Endothelial cell of umbilical vein (primary cell): ENCODE data around the gene ZNF740. TPM values are rescaled to one million over a fixed set of nuclear protein-coding genes. Genes with fewer than 3 reads are reported as not detected.

Source experiments
- BruUV-seq: library from RNA; stranded (reverse); fragments of 400-500 nt; replicated peaks from 2 replicates; lab custom pipeline; 2021; lab: Mats Ljungman, UMichigan
- CTCF ChIA-PET: fragments of 300-600, 350-600 bp; sonication (Branson Sonifier 250); formaldehyde crosslinking; loops from one replicate; lab custom pipeline; 2021; ENCODE audit warnings: antibody characterized with exemption, inconsistent platforms; lab: Charles Lee
- POLR2A ChIA-PET: fragments of 300-600, 350-600 bp; sonication (Branson Sonifier 250); formaldehyde crosslinking; loops from one replicate; lab custom pipeline; 2021; ENCODE audit warnings: antibody characterized with exemption, inconsistent platforms; lab: Charles Lee
- DNase-seq: peaks from one replicate; pipeline ENCODE4 v3.0.0-alpha.2; 2011; ENCODE audit warnings: low read depth, low spot score
- FAIRE-seq: peaks from 2 replicates; lab custom pipeline; 2011; peaks lifted over from hg19 to GRCh38; lab: Jason Lieb, UNC
- H2AFZ ChIP-seq: 2 replicates; pipeline ENCODE4 v1.6.0; 2012; ENCODE audit warnings: low read depth, low read length, control low read depth, inconsistent platforms
- H3K27ac ChIP-seq: 2 replicates; pipeline ENCODE4 v1.5.1; 2011; ENCODE audit warnings: low read depth, mild to moderate bottlenecking, control low read depth, low read length, moderate library complexity; ENCODE audit not compliant: insufficient read depth
- H3K27me3 ChIP-seq, 2 experiments: 2 replicates each; pipeline versions ENCODE4 v1.6.0 to v1.6.1; 2011; ENCODE audit warnings: low read length in 2 of 2, mixed read lengths in 1 of 2; ENCODE audit not compliant: control insufficient read depth in 2 of 2, insufficient read depth in 2 of 2
- H3K36me3 ChIP-seq, 2 experiments: 2 replicates in 1 of 2; 3 replicates in 1 of 2; pipeline ENCODE4 v1.5.1; 2011; ENCODE audit warnings: low read length in 2 of 2, mild to moderate bottlenecking in 1 of 2, moderate library complexity in 1 of 2; ENCODE audit not compliant: control insufficient read depth in 2 of 2, insufficient read depth in 2 of 2; ENCODE audit errors: extremely low read depth in 1 of 2
- H3K4me1 ChIP-seq: 3 replicates; pipeline ENCODE4 v1.5.1; 2011; ENCODE audit warnings: mild to moderate bottlenecking, low read length; ENCODE audit not compliant: control insufficient read depth, insufficient read depth; ENCODE audit errors: extremely low read depth
- H3K4me2 ChIP-seq: 2 replicates; pipeline ENCODE4 v1.6.1; 2011; ENCODE audit warnings: low read length, control low read depth, mixed read lengths; ENCODE audit not compliant: insufficient read depth
- H3K4me3 ChIP-seq, 3 experiments: fragments of 200-600 bp in 1 of 3; sonication (generic), shearing (Covaris generic) in 1 of 3; replicated peaks in 1 of 3; 2 replicates each; pipeline ENCODE4 v1.5.1; 2011 to 2016; ENCODE audit warnings: control low read depth in 3 of 3, low read length in 3 of 3, mild to moderate bottlenecking in 2 of 3, inconsistent platforms in 1 of 3, low read depth in 1 of 3, moderate library complexity in 1 of 3; ENCODE audit not compliant: insufficient read depth in 1 of 3
- H3K79me2 ChIP-seq: 2 replicates; pipeline ENCODE4 v1.6.0; 2012; ENCODE audit warnings: low read length, inconsistent platforms; ENCODE audit not compliant: control insufficient read depth, insufficient read depth
- H3K9ac ChIP-seq: replicated peaks from 2 replicates; pipeline ENCODE3; 2011; ENCODE audit warnings: low read length, control low read depth; ENCODE audit not compliant: insufficient read depth; ENCODE audit errors: extremely low read depth
- H3K9me1 ChIP-seq: replicated peaks from 3 replicates; pipeline ENCODE4 v1.6.0; 2011; ENCODE audit warnings: mild to moderate bottlenecking, low read length; ENCODE audit not compliant: control insufficient read depth, insufficient read depth; ENCODE audit errors: extremely low read depth
- H3K9me3 ChIP-seq: replicated peaks from 2 replicates; pipeline ENCODE4 v1.5.1; 2012; ENCODE audit warnings: low read length, inconsistent platforms; ENCODE audit not compliant: control insufficient read depth, insufficient read depth
- H4K20me1 ChIP-seq: replicated peaks from 2 replicates; pipeline ENCODE3; 2011; ENCODE audit warnings: mild to moderate bottlenecking, low read length; ENCODE audit not compliant: control insufficient read depth, insufficient read depth; ENCODE audit errors: extremely low read depth
- CTCF ChIP-seq, 2 donors: IDR thresholded peaks; 1 replicate in 1 of 2; 2 replicates in 1 of 2; pipeline ENCODE4 v1.5.1; 2011; ENCODE audit warnings: low read length in 2 of 2, mild to moderate bottlenecking in 2 of 2, moderate library complexity in 2 of 2, control low read depth in 1 of 2, inconsistent platforms in 1 of 2, low read depth in 1 of 2; ENCODE audit not compliant: insufficient read depth in 1 of 2; ENCODE audit errors: extremely low read depth in 1 of 2
- EZH2 ChIP-seq: IDR thresholded peaks from 2 replicates; pipeline ENCODE4 v1.6.1; 2012; ENCODE audit warnings: borderline replicate concordance, low read depth, mild to moderate bottlenecking, moderate library complexity, low read length, inconsistent platforms; ENCODE audit not compliant: severe bottlenecking
- FOS ChIP-seq: IDR thresholded peaks from 2 replicates; pipeline ENCODE4 v1.6.1; 2011; ENCODE audit warnings: mild to moderate bottlenecking, low read length, moderate library complexity, borderline replicate concordance; ENCODE audit not compliant: insufficient read depth
- GATA2 ChIP-seq: IDR thresholded peaks from 2 replicates; pipeline ENCODE4 v1.7.0; 2011; ENCODE audit warnings: low read depth, mild to moderate bottlenecking, moderate library complexity, mixed read lengths, low read length; ENCODE audit not compliant: insufficient read length, insufficient read depth
- JUN ChIP-seq: IDR thresholded peaks from 2 replicates; pipeline ENCODE4 v1.6.1; 2011; ENCODE audit warnings: borderline replicate concordance, low read depth; ENCODE audit not compliant: insufficient read length, insufficient read depth
- MAX ChIP-seq: IDR thresholded peaks from 2 replicates; pipeline ENCODE4 v1.6.1; 2011; ENCODE audit not compliant: insufficient read depth, insufficient read length
- MYC ChIP-seq: IDR thresholded peaks from one replicate; pipeline ENCODE4 v1.6.1; 2011; ENCODE audit warnings: mild to moderate bottlenecking, low read depth, low read length
- POLR2A ChIP-seq: IDR thresholded peaks from 2 replicates; pipeline ENCODE4 v1.6.1; 2012; ENCODE audit warnings: low read depth, mild to moderate bottlenecking, control low read depth, low read length
- POLR2AphosphoS5 ChIP-seq: IDR thresholded peaks from 2 replicates; pipeline ENCODE4 v1.6.1; 2012; ENCODE audit warnings: low read depth, mild to moderate bottlenecking, control low read depth, low read length, moderate library complexity; ENCODE audit not compliant: insufficient read depth
- dilution Hi-C: fragments of 300-500 bp; cut with MboI; formaldehyde crosslinking; loops from one replicate; pipeline ENCODE4 v1.15.0; 2019; ENCODE audit warnings: low sequenced_read_pairs; ENCODE audit not compliant: extremely low pct_ligation_motif_present
- intact Hi-C: fragments of 100-400 bp; cut with micrococcal nuclease; formaldehyde crosslinking; loops from one replicate; pipeline ENCODE4 v1.10.0; 2022
- polyA plus RNA-seq, 4 experiments: library from polyadenylated mRNA; depleted of rRNA in 3 of 4; stranded (reverse) in 3 of 4; unstranded in 1 of 4; fragments of >200 nt; gene quantifications; 2 replicates each; pipeline versions ENCODE4 v1.2.1 to v1.2.3, GENCODE V29; 2011 to 2012; ENCODE audit warnings: missing spikeins in 1 of 4
- total RNA-seq: library from RNA; stranded (reverse); gene quantifications from 2 replicates; pipeline ENCODE4 v1.2.3, GENCODE V29; 2021

ZNF740 gene
- total and polyA plus RNA-seq, 2 donors (not counting 3 experiments of a cell fraction or from before 2014, with no cell fraction given): 10.5 to 38.1 TPM

- H3K4me3 ChIP-seq: peak overlapping the region; percentile 45 to 66 (median 63)
- H3K79me2 ChIP-seq: no peaks in the 10 kb centered on the region
- ChIA-PET POLR2A (interaction anchor here (0.5 to 0.6 kb wide), 3 partner anchors 17 to 145 kb away, joined by 3 to 9 read pairs (median 5); no protein-coding TSS in a partner anchor), CTCF (interaction anchor here (0.6 to 4.2 kb wide), 16 partner anchors 7 to 124 kb away, joined by 3 to 29 read pairs (median 4); partner anchors contain the start of genes AAAS, ESPL1, MYG1 and PFDN5)
- H3K9me3 ChIP-seq: no peaks in the 10 kb centered on the region
- dilution Hi-C loops: no loop called here
- FAIRE-seq: peak; percentile 83
- H3K27ac ChIP-seq: peak overlapping the region; percentile 88
- TF ChIP-seq POLR2AphosphoS5 (no peak), POLR2A (peak; percentile 51), FOS (no peak)
- no peak overlapping the region for H3K9ac ChIP-seq
- intact Hi-C loops: loop anchor here (1.0 to 5.0 kb wide), 6 partner anchors 32 to 282 kb away; partner anchors contain the start of genes AAAS, CSAD, ESPL1 and PFDN5
- peak overlapping the region; percentile 71 for H3K4me2 ChIP-seq
- H2AFZ ChIP-seq: peak overlapping the region; percentile 65
- peaks cover 49% of the 10 kb centered on the region for H3K4me1 ChIP-seq
- H3K9me1 ChIP-seq: no peaks in the 10 kb centered on the region
- no peaks in the 10 kb centered on the region for H4K20me1 ChIP-seq
- no TSS peak for BruUV-seq
- no peaks in the 10 kb centered on the region for H3K36me3 ChIP-seq
- no peaks in the 10 kb centered on the region for H3K27me3 ChIP-seq
- peak; percentile 87 for DNase-seq
Observed at GRCh38 chr12:53220694-53221202, 40.2 kb downstream of the ZNF740 start.

GRCh38 chr12:53221203-53222080 lies 40.9 kb downstream of the ZNF740 start:
- FAIRE-seq (no peak), DNase-seq (peak; percentile 72)
- Histone ChIP-seq H3K4me1 (peaks cover 42% of the 10 kb centered on the region), H3K27me3 (no peaks in the 10 kb centered on the region), H3K79me2 (no peaks in the 10 kb centered on the region), H3K27ac (peak overlapping the region; percentile 88), H3K9me3 (no peaks in the 10 kb centered on the region), H3K36me3 (no peaks in the 10 kb centered on the region), H4K20me1 (no peaks in the 10 kb centered on the region), H3K4me3 (peak overlapping the region; percentile 31 to 66 (median 40)), H3K9me1 (no peaks in the 10 kb centered on the region), H3K9ac (peak overlapping the region; percentile 57), H2AFZ (peak overlapping the region; percentile 65), H3K4me2 (peak overlapping the region; percentile 71)
- TF ChIP-seq POLR2A (no peak), GATA2 (no peak), FOS (no peak), CTCF (IDR thresholded peaks at IDR 0.05; ENCODE audit: extremely low read depth in 1 of 2, insufficient read depth in 1 of 2, low read depth in 1 of 2, low read length in 2 of 2) (no peak), EZH2 (no peak), POLR2AphosphoS5 (no peak), MAX (no peak), JUN (no peak), MYC (no peak)
- CTCF ChIA-PET: interaction anchor here (0.6 to 4.2 kb wide), 10 partner anchors 8 to 101 kb away, joined by 3 to 29 read pairs (median 4); partner anchors contain the start of genes AAAS, ESPL1, MYG1 and PFDN5
- POLR2A ChIA-PET: interaction anchor here (0.5 to 0.6 kb wide), 2 partner anchors 40 to 145 kb away, joined by 5 to 9 read pairs; no protein-coding TSS in a partner anchor
- TSS peak; percentile 86 for BruUV-seq
- dilution Hi-C loops: no loop called here
- intact Hi-C loops: loop anchor here (1.0 to 5.0 kb wide), 7 partner anchors 7 to 281 kb away; partner anchors contain the start of genes AAAS, CSAD, ESPL1 and PFDN5
